ENCODE data around the gene CKMT2.

CKMT2 gene

GRCh38 chr5:81233080-81233634 is at the start of gene CKMT2:
TSS of gene CKMT2 (plus strand) at chr5:81233322. CDS start at chr5:81251133, 17,811 bp downstream.
- no peak for DNase-seq (ENCODE audit: low read depth)

DNA sequence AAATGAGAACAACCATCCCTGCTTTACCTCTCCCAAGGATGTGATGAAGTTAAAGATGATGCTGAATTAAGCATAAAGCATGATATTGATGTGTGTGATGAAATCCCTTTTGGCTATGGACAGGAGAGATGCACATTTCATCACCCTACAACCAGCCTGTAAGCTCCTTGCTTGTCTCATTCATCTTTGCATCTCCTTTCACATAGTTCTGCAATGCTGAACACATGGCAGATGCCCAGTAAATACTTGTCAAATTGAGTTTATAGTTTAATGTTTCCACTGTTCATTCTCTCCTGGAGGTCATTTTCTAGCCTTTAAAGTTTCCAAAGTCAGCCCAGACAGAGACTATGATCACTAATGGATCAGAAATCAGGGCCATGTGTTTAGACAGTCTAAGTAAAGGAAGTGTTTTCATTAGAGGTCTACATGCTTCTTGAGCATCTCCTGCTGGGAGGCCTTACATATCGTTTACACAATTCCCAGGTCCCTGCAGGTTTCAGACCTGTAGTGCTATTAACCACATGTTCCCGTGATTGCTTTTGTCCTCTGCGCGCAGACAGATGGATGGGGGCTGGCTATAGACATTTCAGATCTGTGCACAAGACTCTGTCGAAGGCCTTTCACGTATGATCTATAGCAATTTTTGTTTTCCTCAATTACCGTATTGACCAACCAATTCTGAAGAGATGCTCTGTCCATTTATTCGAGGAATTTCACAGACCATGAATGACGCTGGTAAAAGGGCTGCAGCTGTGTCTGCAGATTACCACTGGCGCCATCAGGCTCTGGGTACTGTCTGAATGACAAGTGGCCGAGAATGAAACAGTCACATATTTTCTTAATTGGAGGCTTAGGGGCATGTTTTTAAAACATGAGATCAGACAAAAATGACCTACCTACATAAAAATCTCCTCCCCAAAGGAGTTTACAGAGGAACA is 49.0 kb upstream of the CKMT2 start:
- no peak for DNase-seq (ENCODE audit: low read depth)

DNA sequence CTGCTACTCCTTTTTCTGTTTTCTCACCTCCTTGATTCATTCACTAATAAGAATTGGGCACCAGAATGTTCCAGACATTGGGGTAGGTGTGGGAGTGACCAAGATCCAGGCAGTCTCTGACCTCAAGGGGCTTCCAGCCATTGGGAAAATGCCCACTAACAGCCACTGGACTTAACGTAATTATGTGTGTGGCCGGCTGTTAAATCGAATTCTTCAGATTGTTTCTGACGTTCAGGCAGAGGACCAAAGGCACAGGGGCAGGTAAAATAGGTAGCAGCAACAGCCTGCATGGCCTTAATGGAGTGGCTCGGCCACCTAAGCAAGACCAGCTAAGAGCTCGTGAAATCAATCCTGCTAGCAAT is 48.4 kb upstream of the CKMT2 start:
- no peak for DNase-seq (ENCODE audit: low read depth)

DNA sequence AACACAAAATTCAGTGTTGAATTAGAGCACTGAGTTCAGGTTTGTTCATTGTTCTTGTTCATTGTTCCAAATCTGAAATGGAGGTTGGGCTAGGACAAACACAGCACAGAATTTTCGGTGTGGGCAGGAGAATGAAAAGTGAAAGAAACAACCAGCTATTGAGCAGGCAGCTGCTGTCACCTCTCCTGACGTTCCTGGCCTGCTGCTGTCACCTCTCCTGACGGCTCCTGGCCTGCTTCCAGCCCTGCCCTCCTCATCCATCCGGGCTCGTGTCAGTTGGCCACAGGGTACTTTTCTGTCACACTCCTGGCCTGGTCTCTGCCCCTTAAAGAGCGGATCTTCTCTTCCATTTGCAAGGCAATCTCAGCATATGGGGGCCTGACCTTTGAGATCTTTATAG is 45.2 kb upstream of the CKMT2 start:
- no peak for DNase-seq (ENCODE audit: low read depth)

GRCh38 chr5:81188962-81189361 is 44.2 kb upstream of the CKMT2 start:
- no peak for DNase-seq (ENCODE audit: low read depth)

DNA sequence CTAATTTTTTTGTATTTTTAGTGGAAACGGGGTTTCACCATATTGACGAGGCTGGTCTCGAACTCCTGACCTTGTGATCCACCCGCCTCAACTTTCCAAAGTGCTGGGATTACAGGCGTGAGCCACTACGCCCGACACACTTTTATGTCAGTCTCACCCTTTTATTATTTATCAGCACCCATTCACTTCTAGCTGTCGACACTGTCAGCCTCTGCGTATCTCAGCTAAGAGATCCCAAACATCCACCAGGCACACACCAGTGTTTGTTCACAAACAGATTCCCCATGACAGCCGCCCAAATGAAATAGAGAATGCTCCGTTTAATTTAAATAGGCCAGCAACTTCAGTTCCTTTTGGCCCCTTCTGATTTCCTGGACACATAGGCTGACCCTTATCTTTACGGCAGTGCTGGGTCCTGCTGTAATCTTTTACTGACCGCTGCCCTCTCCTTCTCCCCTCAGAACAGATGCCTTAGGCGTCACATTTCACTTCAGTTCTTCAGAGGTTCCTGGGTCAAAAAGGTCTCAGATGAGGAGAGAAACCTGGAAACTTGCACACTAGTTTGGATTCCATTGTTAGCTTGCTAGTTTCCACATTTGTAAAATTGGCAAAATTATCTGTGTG is 43.1 kb upstream of the CKMT2 start:
- DNase-seq (ENCODE audit: low read depth) = no peak

DNA sequence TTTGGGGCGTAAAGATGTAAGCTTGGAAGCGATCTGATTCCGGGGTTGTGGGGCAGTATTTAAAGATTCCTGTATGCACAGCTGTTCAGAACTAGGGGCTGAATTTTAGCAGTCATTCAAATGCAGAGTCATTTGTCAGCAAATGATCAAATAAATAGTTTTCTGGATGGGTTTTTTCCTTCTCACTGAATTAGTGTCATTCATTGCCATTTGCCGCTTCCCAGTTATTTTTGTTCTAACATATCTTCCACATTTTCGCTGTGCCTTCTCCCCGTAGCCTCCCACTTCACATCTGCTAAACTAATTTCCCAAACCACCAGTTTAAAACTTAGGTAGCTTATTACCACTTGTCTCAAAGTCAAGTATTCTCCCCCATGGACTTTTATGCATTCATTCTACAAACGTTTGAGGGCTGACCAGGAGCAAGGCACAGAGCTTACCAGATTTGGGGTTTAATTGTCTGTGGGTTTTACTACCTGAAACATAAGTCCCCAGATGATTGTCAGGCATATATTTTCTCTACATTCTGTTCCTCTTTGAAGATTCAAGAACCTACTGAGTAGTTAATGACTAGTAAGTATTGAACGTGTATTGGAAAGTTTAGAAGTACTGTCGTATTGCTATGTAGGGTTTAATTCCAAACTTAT is 41.3 kb upstream of the CKMT2 start:
- DNase-seq (ENCODE audit: low read depth) = no peak

- DNase-seq (ENCODE audit: low read depth) = no peak
Measured at GRCh38 chr5:81192373-81192750, 40.8 kb upstream of the CKMT2 start.

DNA sequence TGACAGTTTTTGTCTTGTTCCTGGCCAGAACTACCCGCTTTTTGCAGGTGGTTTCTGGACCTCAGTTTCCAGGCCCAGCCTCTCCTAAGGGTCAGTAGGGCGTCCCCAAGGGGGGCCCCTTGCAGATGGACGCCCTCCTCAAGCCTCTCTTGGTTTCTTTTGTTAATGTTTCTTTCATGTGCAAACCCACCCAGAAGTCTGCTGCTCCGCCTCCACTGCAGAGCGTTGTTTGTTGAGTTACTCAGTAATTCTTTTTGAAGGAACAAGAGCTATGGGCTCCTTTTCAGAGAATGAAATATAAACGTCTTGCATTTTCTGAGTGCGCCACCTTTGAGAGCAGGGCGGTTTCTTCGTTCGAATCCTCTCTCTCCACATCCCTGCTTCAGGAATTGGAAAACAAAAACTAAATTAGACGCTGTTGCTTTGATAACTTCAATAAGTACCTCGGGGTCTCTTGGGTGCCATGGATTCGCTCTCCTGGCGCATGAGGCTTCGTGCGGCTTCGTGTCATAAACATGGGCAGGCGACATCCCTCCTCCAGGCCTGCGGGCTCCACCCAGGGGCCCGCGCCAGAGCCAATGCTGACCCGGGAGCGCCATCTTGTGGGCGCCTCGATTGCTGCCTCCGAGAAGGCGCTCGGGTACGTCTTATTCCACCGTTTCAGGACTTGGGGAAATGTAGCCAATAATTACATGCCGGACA is 38.3 kb upstream of the CKMT2 start:
- DNase-seq (ENCODE audit: low read depth) = peak; percentile 58

DNA sequence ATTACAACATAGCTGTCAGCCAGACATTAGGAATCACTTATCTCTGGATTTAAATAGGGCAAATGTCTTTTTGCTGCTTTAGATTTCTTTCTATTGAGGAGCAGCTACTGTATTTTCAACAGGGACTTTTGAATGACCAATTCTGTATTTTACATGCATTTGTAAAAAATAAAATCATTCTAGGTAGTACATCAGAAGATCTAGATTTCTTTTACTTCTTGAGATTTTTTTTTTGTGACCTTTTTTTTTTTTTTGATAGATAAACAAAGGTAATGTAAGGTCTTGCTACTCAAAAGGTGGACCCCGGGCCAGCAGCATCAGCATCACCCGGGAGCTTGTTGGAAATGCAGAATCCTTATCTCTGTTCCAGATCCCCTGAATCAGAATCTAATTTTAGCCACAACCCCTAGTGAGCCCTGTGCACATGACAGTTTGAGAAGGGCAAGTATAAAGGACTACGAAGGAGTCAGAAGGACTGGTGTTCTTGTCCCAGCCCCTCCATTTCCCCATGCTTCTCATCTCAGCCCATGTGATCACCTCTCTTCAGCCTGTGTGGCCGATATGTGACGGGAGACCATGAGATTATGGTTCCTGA is 37.7 kb upstream of the CKMT2 start:
- DNase-seq (ENCODE audit: low read depth) = no peak

DNA sequence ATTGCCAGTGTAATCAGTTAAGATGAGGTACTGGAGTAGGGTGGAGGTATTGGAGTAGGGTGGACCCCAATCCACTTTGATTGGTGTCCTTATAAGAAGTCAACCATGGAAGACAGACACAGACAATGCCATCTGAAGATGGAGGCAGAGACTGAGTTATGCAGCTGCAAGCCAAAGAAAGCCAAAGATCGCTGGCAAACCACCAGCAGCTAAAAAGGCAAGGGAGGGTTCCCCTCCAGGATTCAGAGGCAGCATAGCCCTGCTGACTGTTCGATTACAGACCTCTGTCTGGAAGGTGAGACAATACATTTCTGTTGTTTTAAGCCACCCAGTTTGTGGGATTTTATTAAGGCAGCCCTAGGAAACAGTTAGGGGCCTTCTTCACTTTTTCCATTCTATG is 30.5 kb upstream of the CKMT2 start:
- no peak for DNase-seq (ENCODE audit: low read depth)

- DNase-seq (ENCODE audit: low read depth) = no peak
Measured at GRCh38 chr5:81203729-81204128, 29.4 kb upstream of the CKMT2 start.

- no peak for DNase-seq (ENCODE audit: low read depth)
Measured at GRCh38 chr5:81204205-81204604, 28.9 kb upstream of the CKMT2 start.

- no peak for DNase-seq (ENCODE audit: low read depth)
Measured at GRCh38 chr5:81205058-81205457, 28.1 kb upstream of the CKMT2 start.

DNA sequence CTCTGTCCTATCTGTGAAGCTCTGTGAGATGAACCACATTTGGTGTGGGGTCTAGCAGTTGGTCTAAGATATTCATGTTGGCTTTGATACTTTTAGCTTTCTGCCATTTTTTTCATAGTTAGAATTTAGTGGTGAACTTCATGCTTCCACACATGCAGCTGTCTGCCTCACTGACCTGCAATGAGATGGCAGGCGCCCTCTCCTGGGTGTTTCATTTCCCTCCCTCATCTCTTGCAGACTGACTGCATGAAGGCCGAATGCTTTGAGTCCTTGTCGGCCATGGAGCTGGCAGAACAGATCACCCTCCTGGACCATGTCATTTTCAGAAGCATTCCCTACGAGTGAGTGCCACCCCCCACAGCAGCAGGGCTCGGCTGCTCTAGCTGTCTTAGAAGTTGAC is 26.1 kb upstream of the CKMT2 start:
- DNase-seq (ENCODE audit: low read depth) = no peak

- no peak for DNase-seq (ENCODE audit: low read depth)
Measured at GRCh38 chr5:81208904-81209303, 24.2 kb upstream of the CKMT2 start.

DNA sequence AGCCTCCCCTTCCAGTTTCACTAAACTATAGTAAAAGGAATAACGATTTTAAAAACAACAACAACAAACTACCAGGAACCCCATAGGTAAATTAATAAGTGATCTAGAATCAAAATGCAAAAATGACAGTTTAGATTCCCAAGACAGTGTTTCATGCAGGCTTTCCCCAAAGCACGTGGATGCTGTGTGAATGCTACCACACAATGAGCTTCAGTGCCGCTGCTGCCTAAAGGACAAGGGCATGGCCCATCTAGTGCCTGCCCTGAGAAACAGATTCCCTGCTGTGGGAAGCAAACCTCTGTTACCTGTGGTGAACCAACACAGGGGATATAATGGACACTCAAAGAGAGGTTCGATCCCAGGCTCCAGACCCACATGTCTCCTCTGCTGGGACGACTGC is 23.7 kb upstream of the CKMT2 start:
- DNase-seq (ENCODE audit: low read depth) = no peak

GRCh38 chr5:81209869-81210493 is 23.1 kb upstream of the CKMT2 start:
- no peak for DNase-seq (ENCODE audit: low read depth)

GRCh38 chr5:81212211-81212751 is 20.8 kb upstream of the CKMT2 start:
- no peak for DNase-seq (ENCODE audit: low read depth)

DNA sequence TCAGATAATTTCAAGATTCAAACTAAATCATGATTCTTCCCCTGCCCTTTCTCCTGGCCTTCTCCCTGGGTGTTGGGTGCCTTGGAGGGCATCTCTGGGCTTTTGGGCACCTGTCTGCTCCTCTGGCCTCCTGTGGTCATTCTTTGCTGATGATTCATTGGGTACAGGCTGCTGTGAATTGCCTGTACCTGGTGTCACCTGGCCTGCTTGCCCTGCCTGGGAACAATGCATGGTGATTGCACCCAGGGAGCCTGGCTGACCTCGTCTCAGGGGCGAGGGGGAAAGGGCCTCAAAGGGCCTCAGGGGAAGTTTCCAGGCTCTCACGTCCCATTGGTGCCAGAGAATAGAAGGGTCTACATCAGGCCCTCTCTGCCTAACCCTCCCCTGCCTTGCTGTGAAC is 20.1 kb upstream of the CKMT2 start:
- DNase-seq (ENCODE audit: low read depth) = no peak

DNA sequence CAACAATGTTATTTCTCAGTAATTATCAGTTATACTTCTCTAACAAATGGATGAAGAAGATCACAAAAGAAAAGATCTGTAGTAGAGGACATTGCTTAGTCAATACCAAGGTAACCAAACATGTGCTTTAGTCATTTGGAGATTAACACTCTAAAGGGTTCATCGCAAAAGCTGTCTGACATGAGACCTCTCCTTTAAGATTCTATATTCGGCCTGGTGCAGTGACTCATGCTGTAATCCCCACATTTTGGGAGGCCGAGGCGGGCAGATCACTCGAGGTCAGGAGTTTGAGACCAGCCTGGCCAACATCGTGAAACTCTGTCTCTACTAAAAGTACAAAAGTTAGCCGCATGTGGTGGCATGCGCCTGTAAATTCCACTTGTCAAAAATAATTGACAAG is 18.3 kb upstream of the CKMT2 start:
- no peak for DNase-seq (ENCODE audit: low read depth)

All from stimulated activated CD8-positive, alpha-beta memory T cell treated with anti-CD3 and anti-CD28 coated beads, Interleukin-12 subunit alpha, Interleukin-12 subunit beta, amount 100 ng/mL, for 1 hour (primary cell).